GM12891 (cell line): ENCODE measurements around the gene RIPOR3.

Experiments used
- PAX5 ChIP-seq: IDR thresholded peaks from 2 replicates; pipeline ENCODE4 v1.6.1; 2011; ENCODE audit warnings: low read length, moderate library complexity, mild to moderate bottlenecking; ENCODE audit not compliant: insufficient read depth, severe bottlenecking
- POLR2A ChIP-seq: IDR thresholded peaks from 2 replicates; pipeline ENCODE4 v1.6.1; 2011; ENCODE audit warnings: low read depth, low read length, control low read depth
- POLR2AphosphoS5 ChIP-seq: IDR thresholded peaks from 2 replicates; pipeline ENCODE4 v1.6.1; 2011; ENCODE audit warnings: low read depth, low read length, control low read depth
- POU2F2 ChIP-seq: IDR thresholded peaks from 2 replicates; pipeline ENCODE4 v1.6.1; 2011; ENCODE audit warnings: low read depth, mild to moderate bottlenecking, control low read depth, low read length, moderate library complexity
- SPI1 ChIP-seq: IDR thresholded peaks from 2 replicates; pipeline ENCODE4 v1.6.1; 2011; ENCODE audit warnings: low read depth, low read length, control low read depth
- TAF1 ChIP-seq: IDR thresholded peaks from 2 replicates; pipeline ENCODE4 v1.6.1; 2011; ENCODE audit warnings: low read depth, low read length, control low read depth

DNA sequence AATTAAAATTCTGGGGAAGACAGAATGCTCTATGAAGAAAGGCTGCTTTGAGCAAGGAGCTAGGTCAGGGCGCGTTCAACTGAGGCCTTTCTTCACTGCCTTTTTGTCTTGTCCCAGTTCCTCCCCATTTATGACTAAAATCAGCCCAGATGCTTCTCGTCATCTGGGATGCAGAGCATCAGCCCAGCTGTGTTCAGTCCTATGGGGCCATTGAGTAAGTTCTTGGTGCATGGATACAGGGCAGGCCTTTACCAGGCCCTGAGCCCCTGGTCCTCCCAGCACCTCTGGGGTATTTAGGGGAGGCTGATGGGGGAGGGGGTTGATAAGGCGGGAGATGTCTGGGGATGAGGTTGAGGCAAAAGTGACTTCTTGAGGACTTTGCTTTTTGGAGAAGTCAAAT lies 125.5 kb downstream of the RIPOR3 start:
- TF ChIP-seq POLR2A, result no peak
- TF ChIP-seq POLR2AphosphoS5, result no peak
- TF ChIP-seq SPI1, result no peak
- no peak for TF ChIP-seq PAX5
- no peak for TF ChIP-seq TAF1
- TF ChIP-seq POU2F2, result no peak
